GM12878 (cell line): ENCODE measurements around the gene UCN2. TPM values are rescaled to one million over a fixed set of nuclear protein-coding genes. Genes with fewer than 3 reads are reported as not detected.

Experiments
- ATAC-seq: fragments of 200-7000 bp; cut with Tn5 transposase; 3 replicates; pipeline ENCODE4 v1.9.1; 2020; ENCODE audit warnings: mild to moderate bottlenecking, moderate library complexity
- BruUV-seq: library from RNA; stranded (reverse); fragments of 400-500 nt; replicated peaks from 2 replicates; lab custom pipeline; 2021; lab: Mats Ljungman, UMichigan
- CTCF ChIA-PET: fragments of 300-600 bp; sonication (Branson Sonifier 250); formaldehyde crosslinking; extraction: SDS; loops from one replicate; lab custom pipeline; 2021; ENCODE audit warnings: inconsistent platforms; lab: Yijun Ruan, JAX
- POLR2A ChIA-PET: fragments of 350-600 bp; formaldehyde crosslinking; extraction: SDS; loops from one replicate; lab custom pipeline; 2021; ENCODE audit warnings: inconsistent platforms; lab: Charles Lee
- RAD21 ChIA-PET: fragments of 300-600 bp; sonication (Branson Sonifier 250); formaldehyde crosslinking; loops from one replicate; lab custom pipeline; 2023; ENCODE audit warnings: antibody characterized with exemption; ENCODE audit not compliant: unreplicated experiment; lab: Charles Lee
- SMC1A ChIA-PET: fragments of 300-600 bp; sonication (Branson Sonifier 250); formaldehyde crosslinking; loops from one replicate; lab custom pipeline; 2023; ENCODE audit not compliant: unreplicated experiment, uncharacterized antibody; lab: Charles Lee
- DNase-seq: peaks from one replicate; pipeline ENCODE4 v3.0.0-alpha.2; 2011; ENCODE audit warnings: low read depth, low spot score
- FAIRE-seq: peaks from 3 replicates; lab custom pipeline; 2011; peaks lifted over from hg19 to GRCh38; lab: Jason Lieb, UNC
- H2AFZ ChIP-seq: 2 replicates; pipeline ENCODE4 v1.6.0; 2011; ENCODE audit warnings: low read depth, low read length, control low read depth; ENCODE audit not compliant: control insufficient read depth
- H3K27ac ChIP-seq: 2 replicates; pipeline ENCODE4 v1.5.1; 2011; ENCODE audit warnings: control low read depth; ENCODE audit not compliant: control insufficient read depth, insufficient read depth
- H3K27me3 ChIP-seq, 2 experiments: replicated peaks in 1 of 2; 2 replicates each; pipeline versions ENCODE4 v1.6.0 to v1.6.1; 2011; ENCODE audit warnings: low read length in 1 of 2; ENCODE audit not compliant: control insufficient read depth in 2 of 2, insufficient read depth in 2 of 2
- H3K36me3 ChIP-seq, 2 experiments: 2 replicates each; pipeline ENCODE4 v1.5.1; 2011; ENCODE audit warnings: low read length in 1 of 2; ENCODE audit not compliant: control insufficient read depth in 2 of 2, insufficient read depth in 2 of 2
- H3K4me1 ChIP-seq: 2 replicates; pipeline ENCODE4 v1.6.1; 2011; ENCODE audit warnings: mild to moderate bottlenecking, low read length, moderate library complexity, mixed read lengths; ENCODE audit not compliant: control insufficient read depth, insufficient read depth
- H3K4me2 ChIP-seq: 2 replicates; pipeline ENCODE4 v1.6.0; 2011; ENCODE audit warnings: control low read depth; ENCODE audit not compliant: control insufficient read depth, insufficient read depth
- H3K4me3 ChIP-seq: fragments of 200-600 bp; sonication (generic); 2 replicates; pipeline ENCODE4 v1.5.1; 2016
- H3K79me2 ChIP-seq: 2 replicates; pipeline ENCODE4 v1.6.0; 2011; ENCODE audit warnings: low read length; ENCODE audit not compliant: control insufficient read depth, insufficient read depth
- H3K9ac ChIP-seq: 2 replicates; pipeline ENCODE4 v1.8.0; 2011; ENCODE audit warnings: low read length, control low read depth, mixed read lengths; ENCODE audit not compliant: control insufficient read depth, insufficient read depth
- H3K9me3 ChIP-seq: replicated peaks from 3 replicates; pipeline ENCODE4 v1.5.1; 2011; ENCODE audit warnings: mild to moderate bottlenecking, low read length; ENCODE audit not compliant: control insufficient read depth, insufficient read depth
- H4K20me1 ChIP-seq: 2 replicates; pipeline ENCODE4 v1.6.0; 2011; ENCODE audit not compliant: control insufficient read depth, insufficient read depth
- ATF2 ChIP-seq: IDR thresholded peaks from 2 replicates; pipeline ENCODE4 v1.6.1; 2012; ENCODE audit warnings: low read length, inconsistent platforms
- ATF7 ChIP-seq: fragments of 450-650 bp; IDR thresholded peaks from 2 replicates; pipeline ENCODE4 v1.6.1; 2016; ENCODE audit warnings: low read depth, mild to moderate bottlenecking
- BCL3 ChIP-seq: IDR thresholded peaks from 2 replicates; pipeline ENCODE4 v1.6.1; 2011; ENCODE audit warnings: borderline replicate concordance, low read depth, mild to moderate bottlenecking, moderate library complexity, low read length; ENCODE audit not compliant: insufficient read depth, poor library complexity, severe bottlenecking
- BMI1 ChIP-seq: fragments of 450-650 bp; IDR thresholded peaks from 2 replicates; pipeline ENCODE4 v1.6.1; 2016; ENCODE audit warnings: mild to moderate bottlenecking, moderate library complexity, borderline replicate concordance
- CHD1 ChIP-seq: IDR thresholded peaks from 2 replicates; pipeline ENCODE4 v1.6.1; 2012; ENCODE audit warnings: low read depth, low read length, improper control_type of control experiment
- CHD2 ChIP-seq: IDR thresholded peaks from 2 replicates; pipeline ENCODE4 v1.6.1; 2011; ENCODE audit warnings: low read depth, low read length, improper control_type of control experiment, borderline replicate concordance
- ELK1 ChIP-seq: IDR thresholded peaks from 2 replicates; pipeline ENCODE4 v1.6.1; 2012; ENCODE audit warnings: low read depth, low read length, improper control_type of control experiment
- EP300 ChIP-seq, 2 experiments: fragments of 150-350 bp in 1 of 2; IDR thresholded peaks; 2 replicates each; pipeline ENCODE4 v1.6.1; 2011 to 2012; ENCODE audit warnings: low read depth in 2 of 2, low read length in 2 of 2, borderline replicate concordance in 1 of 2, improper control_type of control experiment in 1 of 2, inconsistent platforms in 1 of 2; ENCODE audit not compliant: control insufficient read depth in 1 of 2
- HDAC6 ChIP-seq: fragments of 200-600 bp; sonication (generic); IDR thresholded peaks from one replicate; pipeline ENCODE4 v1.8.0; 2017; ENCODE audit warnings: antibody characterized with exemption; ENCODE audit not compliant: unreplicated experiment
- HSF1 ChIP-seq: fragments of 150-350 bp; IDR thresholded peaks from 2 replicates; pipeline ENCODE4 v1.6.1; 2014; ENCODE audit warnings: mild to moderate bottlenecking, low read depth, low read length
- MXI1 ChIP-seq: fragments of 150-350 bp; IDR thresholded peaks from 2 replicates; pipeline ENCODE4 v1.6.1; 2011; ENCODE audit warnings: low read depth, mild to moderate bottlenecking, inconsistent platforms, low read length, improper control_type of control experiment
- NRF1 ChIP-seq: conservative IDR thresholded peaks from 2 replicates; pipeline ENCODE4 v1.6.1; 2011; ENCODE audit warnings: mild to moderate bottlenecking, low read depth, low read length, improper control_type of control experiment
- PBX3 ChIP-seq: IDR thresholded peaks from 2 replicates; pipeline ENCODE4 v1.6.1; 2011; ENCODE audit warnings: mild to moderate bottlenecking, low read depth, low read length, moderate library complexity; ENCODE audit not compliant: insufficient replicate concordance
- RAD51 ChIP-seq: fragments of 450-650 bp; IDR thresholded peaks from 2 replicates; pipeline ENCODE4 v1.6.1; 2016; ENCODE audit warnings: moderate library complexity, mild to moderate bottlenecking, inconsistent platforms
- RCOR1 ChIP-seq: conservative IDR thresholded peaks from 2 replicates; pipeline ENCODE4 v1.6.1; 2012; ENCODE audit warnings: low read depth, low read length, improper control_type of control experiment
- SPI1 ChIP-seq: IDR thresholded peaks from 2 replicates; pipeline ENCODE4 v1.6.1; 2011; ENCODE audit warnings: low read depth, mild to moderate bottlenecking, low read length, moderate library complexity, borderline replicate concordance; ENCODE audit not compliant: insufficient read depth
- STAT1 ChIP-seq: fragments of 450-650 bp; conservative IDR thresholded peaks from 2 replicates; pipeline ENCODE4 v1.6.1; 2014; ENCODE audit warnings: antibody characterized with exemption, mild to moderate bottlenecking
- ZZZ3 ChIP-seq: IDR thresholded peaks from 2 replicates; pipeline ENCODE4 v1.6.1; 2011; ENCODE audit warnings: low read depth; ENCODE audit not compliant: control insufficient read depth, insufficient read length
- WGBS: methylation state at CpG from one replicate; pipeline ENCODE4 v1.1.6; 2016; ENCODE audit warnings: low lambda C conversion rate; ENCODE audit not compliant: insufficient replicate concordance, insufficient coverage; ENCODE audit errors: missing lambda C conversion rate; 5-methylcytosine and 5-hydroxymethylcytosine counted together
- in situ Hi-C: fragments of 300-500 bp; cut with MboI; formaldehyde crosslinking; loops from 9 replicates; pipeline ENCODE4 v1.14.3; 2018; ENCODE audit warnings: mixed read lengths
- intact Hi-C: fragments of 100-400 bp; cut with micrococcal nuclease; formaldehyde crosslinking; loops from one replicate; pipeline ENCODE4 v1.14.2; 2022; ENCODE audit not compliant: unreplicated experiment
- polyA plus RNA-seq, 11 experiments: library from polyadenylated mRNA; depleted of rRNA in 4 of 11; unstranded in 6 of 11; stranded (reverse) in 5 of 11; fragments of >200 nt; fragmentation: Nextera tagmentation in 4 of 11; fragmentation: Illumina TruSeq in 1 of 11; extraction: Ambion mirVana in 4 of 11; extraction: Trizol in 1 of 11; gene quantifications; 1 replicate in 1 of 11; 2 replicates in 10 of 11; pipeline versions ENCODE4 v1.2.1 to v1.2.3, GENCODE V29; 2011 to 2016; ENCODE audit warnings: inconsistent platforms in 2 of 11, missing spikeins in 2 of 11, low read depth in 1 of 11
- total RNA-seq, 4 experiments: library from RNA; depleted of rRNA in 3 of 4; stranded (reverse); fragments of >200 nt in 3 of 4; fragmentation: Illumina TruSeq in 1 of 4; extraction: Trizol in 1 of 4; gene quantifications; 2 replicates each; pipeline versions ENCODE4 v1.2.1 to v1.2.3, GENCODE V29; 2013 to 2021

UCN2 gene
- total and polyA plus RNA-seq, 10 of the 15 experiments (the other 5 are each of a cell fraction or from before 2014, with no cell fraction given): 0.05 TPM; not detected in 9

- Histone ChIP-seq H3K9me3 (no peaks in the 10 kb centered on the region), H3K27ac (no peak overlapping the region), H3K9ac (no peak overlapping the region), H3K4me3 (no peak overlapping the region), H3K4me2 (no peak overlapping the region), H3K79me2 (no peaks in the 10 kb centered on the region), H2AFZ (no peak overlapping the region), H3K27me3 (no peaks in the 10 kb centered on the region), H4K20me1 (no peaks in the 10 kb centered on the region; the same call in 1 of the 2 replicates), H3K36me3 (peaks cover 3 to 29% of the 10 kb centered on the region in 2 experiments; a peak in 2 of 4 replicates), H3K4me1 (no peaks in the 10 kb centered on the region)
- no peak for FAIRE-seq
- WGBS: 85% methylated on average over 19 of the region's 19 CpGs
- RAD21 ChIA-PET: no interaction called here
- TF ChIP-seq MXI1 (no peak), ATF2 (no peak), ATF7 (no peak), HDAC6 (no peak), PBX3 (no peak), ZZZ3 (no peak), HSF1 (no peak), ELK1 (no peak), CHD1 (no peak), RAD51 (no peak), RCOR1 (no peak), CHD2 (no peak), STAT1 (no peak), SPI1 (no peak), BMI1 (no peak), EP300 (IDR thresholded peaks at IDR 0.05; ENCODE audit: borderline replicate concordance in 1 of 2, control insufficient read depth in 1 of 2, low read depth in 2 of 2, low read length in 2 of 2) (no peak), BCL3 (no peak), NRF1 (no peak)
- POLR2A ChIA-PET: interaction anchor here (0.6 kb wide), 1 partner anchor 381 kb away, joined by 5 read pairs; no protein-coding TSS in a partner anchor
- CTCF ChIA-PET: interaction anchor here (0.6 to 0.9 kb wide), 2 partner anchors 100 to 633 kb away, joined by 3 to 4 read pairs; no protein-coding TSS in a partner anchor
- no peak for DNase-seq
- in situ Hi-C loops (no loop called here), intact Hi-C loops (no loop called here)
- SMC1A ChIA-PET: no interaction called here
- ATAC-seq: no peak
- no TSS peak for BruUV-seq
These were observed 27.5 kb downstream of the UCN2 start for GRCh38 chr3:48536116-48536515.
